Measurements from ENCODE around the gene ARMH3. TPM values are rescaled to one million over a fixed set of nuclear protein-coding genes. Genes with fewer than 3 reads are reported as not detected.

Gene ARMH3
- total and polyA plus RNA-seq, 10 of the 15 experiments (the other 5 are each of a cell fraction or from before 2014, with no cell fraction given), result 13.0 to 33.0 (median 16.4) TPM

DNA sequence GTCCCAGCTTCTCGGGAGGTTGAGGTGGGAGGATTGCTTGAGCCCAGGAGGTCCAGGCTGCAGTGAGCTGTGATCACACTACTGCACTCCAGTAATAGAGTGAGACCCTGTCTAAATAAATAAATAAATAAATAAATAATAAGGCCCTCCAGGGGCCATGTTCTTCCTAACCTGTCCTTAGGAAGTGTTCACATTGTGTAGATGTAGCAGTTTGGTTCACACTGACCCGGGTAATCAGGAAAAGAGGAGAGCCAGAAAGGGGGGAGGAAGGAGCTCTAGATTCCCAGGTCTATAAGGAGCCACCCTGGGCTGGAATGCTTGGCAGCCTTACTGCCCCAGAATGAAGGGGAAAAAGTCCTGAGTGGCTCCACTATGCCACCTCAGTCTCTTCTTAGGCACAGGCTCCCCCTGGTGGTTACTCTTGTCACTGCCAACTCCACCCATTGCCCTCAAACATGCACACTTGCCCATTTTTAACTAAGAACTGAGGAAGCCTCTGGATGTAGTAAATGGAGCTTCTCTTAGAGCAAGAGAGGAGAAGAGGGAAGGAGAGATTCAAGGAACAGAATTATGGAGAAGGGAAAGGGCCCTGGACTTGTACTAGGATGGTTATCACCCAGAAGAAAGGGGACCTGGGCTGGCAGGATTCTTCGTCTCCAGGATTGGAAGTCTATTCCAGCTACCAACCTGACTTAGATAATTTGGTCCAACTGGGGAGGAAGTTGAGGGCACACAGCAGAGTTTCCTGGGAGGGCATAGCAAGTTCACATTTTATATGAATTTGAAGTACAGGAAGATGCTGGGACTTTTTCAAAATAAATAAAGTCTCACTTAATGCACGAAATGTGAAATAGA is 16.9 kb upstream of the ARMH3 start (continued):
- TF ChIP-seq MEF2B (IDR thresholded peaks at IDR 0.05; ENCODE audit: partially characterized antibody, poor library complexity, severe bottlenecking) (no peak), POU2F2 (IDR thresholded peaks at IDR 0.05; ENCODE audit: borderline replicate concordance, low read depth, low read length) (no peak), PAX5 (IDR thresholded peaks at IDR 0.05; ENCODE audit: borderline replicate concordance, low read depth, low read length) (no peak), IRF3 (IDR thresholded peaks at IDR 0.05) (no peak), CREM (IDR thresholded peaks at IDR 0.05; ENCODE audit: low read depth) (no peak), CEBPZ (IDR thresholded peaks at IDR 0.05; ENCODE audit: low read depth, low read length) (no peak), EP300 (IDR thresholded peaks at IDR 0.05; ENCODE audit: borderline replicate concordance in 1 of 2, control insufficient read depth in 1 of 2, low read depth in 2 of 2, low read length in 2 of 2) (no peak), BRCA1 (IDR thresholded peaks at IDR 0.05; ENCODE audit: low read depth, low read length) (no peak)
- TF ChIP-seq, protein P1, sequence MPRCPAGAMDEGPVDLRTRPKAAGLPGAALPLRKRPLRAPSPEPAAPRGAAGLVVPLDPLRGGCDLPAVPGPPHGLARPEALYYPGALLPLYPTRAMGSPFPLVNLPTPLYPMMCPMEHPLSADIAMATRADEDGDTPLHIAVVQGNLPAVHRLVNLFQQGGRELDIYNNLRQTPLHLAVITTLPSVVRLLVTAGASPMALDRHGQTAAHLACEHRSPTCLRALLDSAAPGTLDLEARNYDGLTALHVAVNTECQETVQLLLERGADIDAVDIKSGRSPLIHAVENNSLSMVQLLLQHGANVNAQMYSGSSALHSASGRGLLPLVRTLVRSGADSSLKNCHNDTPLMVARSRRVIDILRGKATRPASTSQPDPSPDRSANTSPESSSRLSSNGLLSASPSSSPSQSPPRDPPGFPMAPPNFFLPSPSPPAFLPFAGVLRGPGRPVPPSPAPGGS (IDR thresholded peaks at IDR 0.05; ENCODE audit: borderline replicate concordance, insufficient read depth, low read depth, low read length, poor library complexity, severe bottlenecking), result no peak
